HEK293T (cell line): ENCODE results near the gene SSBP2.

Experiments
- CTCF ChIA-PET: fragments of 350-600 bp; formaldehyde crosslinking; extraction: SDS; loops from one replicate; lab custom pipeline; 2021; ENCODE audit warnings: antibody characterized with exemption, inconsistent platforms; lab: Yijun Ruan, JAX
- POLR2A ChIA-PET: fragments of 350-600 bp; formaldehyde crosslinking; extraction: SDS; loops from one replicate; lab custom pipeline; 2020; ENCODE audit warnings: antibody characterized with exemption, inconsistent platforms; lab: Yijun Ruan, JAX
- DNase-seq: peaks from one replicate; pipeline ENCODE4 v3.0.0; 2012; ENCODE audit warnings: mixed read lengths; ENCODE audit errors: extremely low spot score
- ARNT ChIP-seq: fragments of 450-650 bp; IDR thresholded peaks from 2 replicates; pipeline ENCODE4 v1.6.1; 2017; ENCODE audit warnings: mild to moderate bottlenecking
- BHLHE40 ChIP-seq: fragments of 450-650 bp; IDR thresholded peaks from 2 replicates; pipeline ENCODE4 v1.6.1; 2016; ENCODE audit warnings: mild to moderate bottlenecking, moderate library complexity, borderline replicate concordance
- CTBP1 ChIP-seq: fragments of 450-650 bp; IDR thresholded peaks from 2 replicates; pipeline ENCODE4 v1.6.1; 2016; ENCODE audit warnings: borderline replicate concordance
- ELF4 ChIP-seq: fragments of 450-650 bp; IDR thresholded peaks from 2 replicates; pipeline ENCODE4 v1.6.1; 2017; ENCODE audit warnings: antibody characterized with exemption
- FOXA1 ChIP-seq: fragments of 450-650 bp; IDR thresholded peaks from 2 replicates; pipeline ENCODE4 v1.6.1; 2016; ENCODE audit warnings: mild to moderate bottlenecking
- FOXK2 ChIP-seq: fragments of 450-650 bp; IDR thresholded peaks from 2 replicates; pipeline ENCODE4 v1.6.1; 2016; ENCODE audit warnings: mild to moderate bottlenecking
- FOXM1 ChIP-seq: fragments of 450-650 bp; IDR thresholded peaks from 2 replicates; pipeline ENCODE4 v1.6.1; 2017; ENCODE audit warnings: mild to moderate bottlenecking, borderline replicate concordance
- HDGF ChIP-seq: fragments of 450-650 bp; IDR thresholded peaks from 2 replicates; pipeline ENCODE4 v1.6.1; 2017; ENCODE audit warnings: antibody characterized with exemption, borderline replicate concordance
- L3MBTL2 ChIP-seq: fragments of 450-650 bp; conservative IDR thresholded peaks from 2 replicates; pipeline ENCODE4 v1.6.1; 2016; ENCODE audit warnings: mild to moderate bottlenecking
- LEF1 ChIP-seq: fragments of 450-650 bp; IDR thresholded peaks from 2 replicates; pipeline ENCODE4 v1.6.1; 2017; ENCODE audit warnings: mild to moderate bottlenecking, borderline replicate concordance
- NFRKB ChIP-seq: fragments of 450-650 bp; IDR thresholded peaks from 2 replicates; pipeline ENCODE4 v1.6.1; 2016; ENCODE audit warnings: mild to moderate bottlenecking, moderate library complexity
- SP1 ChIP-seq: fragments of 450-650 bp; IDR thresholded peaks from 2 replicates; pipeline ENCODE4 v1.6.1; 2017
- SUZ12 ChIP-seq: fragments of 450-650 bp; IDR thresholded peaks from 2 replicates; pipeline ENCODE4 v1.6.1; 2016; ENCODE audit warnings: mild to moderate bottlenecking
- TARDBP ChIP-seq: fragments of 450-650 bp; IDR thresholded peaks from 2 replicates; pipeline ENCODE4 v1.6.1; 2016
- ZNF384 ChIP-seq: fragments of 450-650 bp; IDR thresholded peaks from 2 replicates; pipeline ENCODE4 v1.6.1; 2016
- TF ChIP-seq, protein P1 (sequence below): fragments of 450-650 bp; IDR thresholded peaks from 2 replicates; pipeline ENCODE4 v1.6.1; 2016

Gene SSBP2

DNA sequence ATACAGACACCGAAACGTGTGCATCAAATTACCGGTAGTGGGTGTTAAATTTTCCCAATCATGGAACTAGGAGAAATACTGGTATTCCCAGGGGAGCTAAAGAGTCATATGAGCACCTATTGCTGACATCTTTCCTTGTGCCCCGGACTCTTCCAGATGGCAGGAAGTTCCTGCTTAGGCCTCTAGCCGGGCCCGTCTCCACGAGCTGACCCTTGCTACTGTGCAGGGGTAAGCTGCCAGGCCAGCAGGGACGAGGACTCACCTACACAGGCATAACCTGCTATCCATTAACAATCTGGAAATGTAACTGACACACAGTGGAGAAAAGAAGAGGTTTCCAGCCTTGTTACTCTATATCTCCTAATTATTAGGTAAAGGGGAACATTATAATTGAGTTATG, 16.2 kb upstream of the SSBP2 start:
- POLR2A ChIA-PET, result interaction anchor here (1.2 to 1.4 kb wide), 3 partner anchors 10 to 84 kb away, joined by 3 to 5 read pairs (median 3); no protein-coding TSS in a partner anchor
- no peak for DNase-seq
- CTCF ChIA-PET, result no interaction called here
- TF ChIP-seq NFRKB (no peak), FOXA1 (no peak), ARNT (no peak), L3MBTL2 (no peak)
- TF ChIP-seq, protein P1, sequence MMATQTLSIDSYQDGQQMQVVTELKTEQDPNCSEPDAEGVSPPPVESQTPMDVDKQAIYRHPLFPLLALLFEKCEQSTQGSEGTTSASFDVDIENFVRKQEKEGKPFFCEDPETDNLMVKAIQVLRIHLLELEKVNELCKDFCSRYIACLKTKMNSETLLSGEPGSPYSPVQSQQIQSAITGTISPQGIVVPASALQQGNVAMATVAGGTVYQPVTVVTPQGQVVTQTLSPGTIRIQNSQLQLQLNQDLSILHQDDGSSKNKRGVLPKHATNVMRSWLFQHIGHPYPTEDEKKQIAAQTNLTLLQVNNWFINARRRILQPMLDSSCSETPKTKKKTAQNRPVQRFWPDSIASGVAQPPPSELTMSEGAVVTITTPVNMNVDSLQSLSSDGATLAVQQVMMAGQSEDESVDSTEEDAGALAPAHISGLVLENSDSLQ, result no peak

DNA sequence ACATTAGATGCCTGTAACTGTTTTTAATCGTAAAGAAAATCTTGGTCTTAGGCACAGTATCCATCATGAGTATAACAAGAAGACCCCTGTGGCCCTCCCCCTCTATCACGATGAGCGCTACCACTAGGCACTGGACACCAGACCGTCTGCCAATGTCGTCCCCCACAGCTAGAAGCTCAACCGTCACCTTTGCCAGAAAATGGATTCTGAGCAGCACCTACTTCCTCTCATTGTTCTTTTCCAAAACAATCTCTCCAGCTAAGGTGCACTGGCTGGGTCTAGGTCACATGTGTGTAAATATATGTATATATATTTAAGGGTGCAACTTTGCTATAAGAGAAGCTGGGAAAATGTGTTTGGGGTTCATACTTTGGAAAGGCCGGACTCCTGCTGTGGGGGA, 15.7 kb upstream of the SSBP2 start:
- ChIA-PET CTCF (no interaction called here), POLR2A (interaction anchor here (1.2 to 1.4 kb wide), 3 partner anchors 10 to 85 kb away, joined by 3 to 5 read pairs (median 3); no protein-coding TSS in a partner anchor)
- no peak for DNase-seq
- TF ChIP-seq ZNF384 (no peak), LEF1 (no peak), TARDBP (no peak), CTBP1 (no peak), SP1 (no peak), ELF4 (no peak), NFRKB (no peak), FOXM1 (no peak), SUZ12 (no peak), HDGF (no peak), BHLHE40 (no peak), FOXA1 (no peak)

DNA sequence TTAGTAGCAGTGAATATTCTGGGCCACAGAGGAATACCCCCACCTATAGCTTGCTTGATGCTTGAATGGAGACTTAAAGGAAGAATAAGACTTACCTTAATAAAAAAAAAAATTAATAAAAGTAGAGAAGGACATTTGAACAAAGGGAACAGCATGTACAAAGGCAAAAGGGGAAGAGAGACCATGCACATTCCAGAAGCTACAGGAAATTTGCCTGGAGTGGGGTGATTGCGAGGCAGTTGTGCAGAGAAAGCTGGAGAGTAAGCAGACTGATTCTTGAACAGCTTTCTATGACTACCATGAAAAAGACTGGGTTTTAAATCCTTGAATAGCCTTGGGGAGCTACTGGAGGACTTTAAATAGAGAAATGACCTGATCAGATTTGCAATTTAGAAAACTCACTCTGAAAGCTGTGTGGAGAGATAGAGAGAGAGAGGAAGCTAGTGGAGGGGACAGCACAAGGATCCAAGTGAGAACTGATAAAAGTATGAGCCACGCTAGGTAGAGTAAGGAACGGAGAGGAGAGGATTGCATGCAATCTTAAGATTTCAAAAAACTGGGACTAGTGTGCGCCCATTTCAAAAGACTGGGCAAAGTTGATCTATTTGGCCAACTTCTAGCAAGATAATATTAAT, 12.5 kb upstream of the SSBP2 start:
- ChIA-PET CTCF (no interaction called here), POLR2A (interaction anchor here (2.5 kb wide), 1 partner anchor 12 kb away, joined by 11 read pairs; the partner anchor contains the start of gene SSBP2)
- no peak for DNase-seq
- TF ChIP-seq FOXA1 (no peak), NFRKB (no peak), TARDBP (no peak)
- TF ChIP-seq, protein P1, result no peak

DNA sequence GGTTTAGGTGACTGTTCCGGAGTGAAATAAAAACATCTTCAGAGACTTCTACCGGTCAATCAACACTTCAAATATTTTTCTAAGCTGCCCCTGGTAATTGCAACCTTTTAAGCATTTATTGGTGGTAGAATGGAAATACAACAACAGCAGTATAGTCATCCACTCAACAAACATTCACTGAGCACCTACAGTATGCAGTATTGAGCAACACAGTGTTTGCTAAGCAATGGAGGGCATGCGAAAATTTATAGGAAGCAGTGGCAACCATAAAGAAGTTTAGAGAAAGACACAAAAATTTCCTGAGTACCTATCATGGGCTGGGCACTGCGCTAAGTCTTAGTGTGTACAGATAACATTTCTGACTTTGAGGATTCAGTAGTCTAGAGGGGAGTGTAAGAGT, 12.0 kb upstream of the SSBP2 start:
- CTCF ChIA-PET, result interaction anchor here (1.0 kb wide), 1 partner anchor 11 kb away, joined by 3 read pairs; no protein-coding TSS in a partner anchor

DNA sequence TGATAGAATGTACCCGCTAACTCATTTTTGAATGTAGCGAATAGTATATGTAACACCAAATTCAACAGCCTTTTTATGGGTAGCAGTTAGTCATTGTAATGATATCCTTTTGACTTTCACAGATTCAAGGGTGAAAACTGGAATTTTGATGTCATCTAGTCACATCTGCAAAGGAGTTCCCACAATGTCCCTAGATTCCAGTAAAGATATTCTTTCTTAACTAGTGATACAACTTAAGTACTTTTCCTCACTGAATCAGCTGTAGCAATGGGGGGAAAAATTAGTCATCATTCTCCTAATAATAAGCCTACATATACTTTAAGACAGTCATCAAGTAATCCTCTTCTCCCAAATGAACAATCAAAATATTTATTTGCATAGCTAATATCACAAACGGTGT, 11.5 kb upstream of the SSBP2 start:
- no peak for DNase-seq
- TF ChIP-seq FOXM1 (no peak), BHLHE40 (no peak), SP1 (no peak), ELF4 (no peak), ZNF384 (no peak), FOXK2 (no peak), TARDBP (no peak), LEF1 (no peak), ARNT (no peak), HDGF (no peak), NFRKB (no peak), L3MBTL2 (no peak), CTBP1 (no peak), FOXA1 (no peak), SUZ12 (no peak)
- TF ChIP-seq, protein P1, result no peak
- ChIA-PET POLR2A (interaction anchor here (1.2 to 2.5 kb wide), 2 partner anchors 11 to 89 kb away, joined by 5 to 11 read pairs; partner anchors contain the start of gene SSBP2), CTCF (interaction anchor here (1.0 kb wide), 1 partner anchor 10 kb away, joined by 3 read pairs; no protein-coding TSS in a partner anchor)

More for the DNA sequence above, 12.0 kb upstream of the SSBP2 start:
- DNase-seq, result no peak
- POLR2A ChIA-PET, result interaction anchor here (2.5 kb wide), 1 partner anchor 11 kb away, joined by 11 read pairs; the partner anchor contains the start of gene SSBP2
- TF ChIP-seq FOXK2 (no peak), ELF4 (no peak), L3MBTL2 (no peak), ZNF384 (no peak), SUZ12 (no peak), FOXM1 (no peak), NFRKB (no peak), ARNT (no peak), TARDBP (no peak), FOXA1 (no peak), HDGF (no peak), CTBP1 (no peak), LEF1 (no peak), BHLHE40 (no peak), SP1 (no peak)
- TF ChIP-seq, protein P1, result no peak
